HG03575 (cell line): ENCODE measurements around the gene CNIH2.
"Not testable (repeated sequence)": the region's sequence is repeated elsewhere in the genome, so short reads cannot be mapped to it uniquely, and the experiment has no call there.

ENCODE experiments used
- ATAC-seq: cut with Tn5 transposase; IDR thresholded peaks from one replicate; pipeline ENCODE4 v1.9.1; 2021; ENCODE audit not compliant: unreplicated experiment, insufficient number of reproducible peaks, low FRiP score; ENCODE audit errors: extremely low read depth

Gene CNIH2

GRCh38 chr11:66253081-66253480, 24.9 kb upstream of the CNIH2 start:
- not testable (repeated sequence) for ATAC-seq

DNA sequence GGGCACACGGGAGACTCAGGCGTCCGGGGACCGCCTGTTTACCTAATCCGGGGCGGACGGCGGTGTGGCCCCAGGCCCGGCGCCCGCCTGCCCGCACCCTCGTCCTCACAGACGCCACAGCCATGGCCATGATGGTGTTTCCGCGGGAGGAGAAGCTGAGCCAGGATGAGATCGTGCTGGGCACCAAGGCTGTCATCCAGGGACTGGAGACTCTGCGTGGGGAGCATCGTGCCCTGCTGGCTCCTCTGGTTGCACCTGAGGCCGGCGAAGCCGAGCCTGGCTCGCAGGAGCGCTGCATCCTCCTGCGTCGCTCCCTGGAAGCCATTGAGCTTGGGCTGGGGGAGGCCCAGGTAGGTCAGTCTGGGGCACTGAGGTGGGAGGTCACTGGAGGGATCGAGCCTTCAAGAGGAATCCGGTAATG, 19.5 kb upstream of the CNIH2 start:
- no peak for ATAC-seq

- no peak for ATAC-seq
Observed at GRCh38 chr11:66259225-66259624, 18.8 kb upstream of the CNIH2 start.

- ATAC-seq = no peak
Observed at GRCh38 chr11:66259956-66260355, 18.0 kb upstream of the CNIH2 start.

GRCh38 chr11:66261578-66261977, 16.4 kb upstream of the CNIH2 start:
- ATAC-seq = no peak

GRCh38 chr11:66262191-66262590, 15.8 kb upstream of the CNIH2 start:
- no peak for ATAC-seq

- no peak for ATAC-seq
Observed at GRCh38 chr11:66262696-66263095, 15.3 kb upstream of the CNIH2 start.

GRCh38 chr11:66263231-66263630, 14.7 kb upstream of the CNIH2 start:
- ATAC-seq = no peak

DNA sequence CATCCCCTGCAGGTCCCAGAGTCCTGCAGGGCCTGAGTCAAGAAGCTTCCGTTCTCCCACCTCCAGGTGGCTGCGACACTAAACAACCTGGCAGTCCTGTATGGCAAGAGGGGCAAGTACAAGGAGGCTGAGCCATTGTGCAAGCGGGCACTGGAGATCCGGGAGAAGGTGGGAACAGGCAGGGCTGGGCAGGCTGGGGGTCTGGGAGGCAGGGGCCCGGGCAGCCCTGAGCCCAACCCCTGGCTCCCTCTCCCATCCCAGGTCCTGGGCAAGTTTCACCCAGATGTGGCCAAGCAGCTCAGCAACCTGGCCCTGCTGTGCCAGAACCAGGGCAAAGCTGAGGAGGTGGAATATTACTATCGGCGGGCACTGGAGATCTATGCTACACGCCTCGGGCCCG, 14.2 kb upstream of the CNIH2 start:
- no peak for ATAC-seq

DNA sequence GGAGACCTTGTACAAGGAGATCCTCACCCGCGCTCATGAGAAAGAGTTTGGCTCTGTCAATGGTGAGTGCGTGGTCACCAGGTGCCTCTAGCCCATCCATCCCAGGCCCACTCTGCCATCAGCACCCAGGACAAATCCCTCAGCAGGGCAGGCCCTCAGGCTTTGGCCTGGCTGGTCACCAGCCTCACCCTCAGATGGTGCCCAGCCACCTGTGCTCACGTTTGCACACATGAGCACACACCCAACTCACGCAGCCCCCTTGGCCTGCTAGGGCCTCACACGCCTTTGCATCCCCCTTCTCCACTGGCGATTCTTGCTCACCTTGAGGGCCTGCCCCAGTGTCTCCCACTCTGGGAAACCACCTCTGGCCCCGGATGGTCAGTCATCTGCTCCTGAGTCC, 13.6 kb upstream of the CNIH2 start:
- no peak for ATAC-seq

- ATAC-seq = no peak
Observed at GRCh38 chr11:66264914-66265313, 13.1 kb upstream of the CNIH2 start.

GRCh38 chr11:66265531-66266377, 12.2 kb upstream of the CNIH2 start:
- no peak for ATAC-seq

- ATAC-seq = no peak
Observed at GRCh38 chr11:66266378-66267038, 11.5 kb upstream of the CNIH2 start.

DNA sequence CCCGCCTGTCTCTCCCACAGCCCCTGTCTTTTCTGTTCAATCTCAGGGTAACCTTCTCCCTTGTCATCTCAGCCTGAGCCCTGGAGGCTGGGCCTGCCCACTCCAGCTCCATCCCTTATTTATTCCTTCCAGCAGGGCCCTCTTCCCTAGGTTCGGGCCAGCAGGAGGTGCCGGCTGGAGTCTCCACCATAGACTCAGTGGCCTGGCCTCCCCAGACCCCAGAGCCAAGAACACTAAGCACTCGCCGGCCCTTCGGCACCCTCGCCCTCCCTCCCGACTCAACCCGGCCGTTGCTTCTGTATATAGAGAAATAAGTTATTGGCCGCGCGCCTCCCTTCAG, 11.0 kb upstream of the CNIH2 start:
- ATAC-seq = no peak

DNA sequence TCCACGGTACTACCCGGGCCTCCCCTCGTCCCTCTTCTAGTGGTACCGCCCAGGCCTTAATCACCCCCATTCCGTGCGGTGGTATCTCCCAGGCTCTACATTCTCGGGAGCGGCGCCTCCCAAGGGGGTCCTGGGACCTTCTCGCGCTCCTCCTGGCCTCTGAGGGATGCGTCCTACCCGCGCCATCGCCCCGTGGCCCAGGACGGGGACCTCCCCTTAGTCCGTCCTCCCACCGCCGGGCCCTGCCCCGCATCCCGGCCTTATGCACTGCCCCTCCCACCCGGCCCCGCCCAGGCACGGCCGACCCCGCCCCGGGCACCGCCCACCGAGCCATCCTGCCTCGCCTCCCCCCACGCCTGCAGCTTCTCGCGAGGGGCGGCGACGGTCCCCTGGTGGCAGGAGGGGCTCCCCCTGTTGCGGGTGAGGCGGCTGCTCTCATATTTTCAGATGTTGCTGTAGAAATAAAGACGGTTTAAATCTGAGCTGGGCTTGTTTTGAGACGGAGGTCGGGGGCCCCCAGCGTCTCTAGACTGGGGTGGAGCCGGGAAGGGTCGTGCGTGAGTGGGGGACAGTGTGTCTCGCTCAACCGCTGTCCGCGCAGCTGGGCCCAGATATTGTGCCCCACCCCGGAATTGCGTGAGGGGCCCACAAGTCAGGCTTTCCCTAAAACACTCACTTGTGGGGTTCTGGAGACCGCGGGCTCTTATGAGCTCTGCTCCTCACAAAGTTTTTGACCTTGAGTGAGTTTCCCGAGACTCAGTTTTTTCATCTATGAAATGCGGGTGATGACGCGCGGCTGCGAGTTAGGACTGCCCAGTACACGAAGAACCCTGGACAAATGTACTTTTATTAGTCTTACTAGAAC, 10.4 kb upstream of the CNIH2 start:
- ATAC-seq = peak; percentile 10

GRCh38 chr11:66268244-66268951, 9.6 kb upstream of the CNIH2 start, which contains the start of gene RAB1B:
TSS of gene RAB1B (plus strand) at chr11:66268639. CDS start at chr11:66268680, 41 bp downstream.
- peak; percentile 57 for ATAC-seq

- no peak for ATAC-seq
Observed at GRCh38 chr11:66268952-66269905, 8.7 kb upstream of the CNIH2 start.

- ATAC-seq = no peak
Observed at GRCh38 chr11:66271816-66272215, 6.2 kb upstream of the CNIH2 start.
